ENCODE measurements around the gene MCM7.

DNA sequence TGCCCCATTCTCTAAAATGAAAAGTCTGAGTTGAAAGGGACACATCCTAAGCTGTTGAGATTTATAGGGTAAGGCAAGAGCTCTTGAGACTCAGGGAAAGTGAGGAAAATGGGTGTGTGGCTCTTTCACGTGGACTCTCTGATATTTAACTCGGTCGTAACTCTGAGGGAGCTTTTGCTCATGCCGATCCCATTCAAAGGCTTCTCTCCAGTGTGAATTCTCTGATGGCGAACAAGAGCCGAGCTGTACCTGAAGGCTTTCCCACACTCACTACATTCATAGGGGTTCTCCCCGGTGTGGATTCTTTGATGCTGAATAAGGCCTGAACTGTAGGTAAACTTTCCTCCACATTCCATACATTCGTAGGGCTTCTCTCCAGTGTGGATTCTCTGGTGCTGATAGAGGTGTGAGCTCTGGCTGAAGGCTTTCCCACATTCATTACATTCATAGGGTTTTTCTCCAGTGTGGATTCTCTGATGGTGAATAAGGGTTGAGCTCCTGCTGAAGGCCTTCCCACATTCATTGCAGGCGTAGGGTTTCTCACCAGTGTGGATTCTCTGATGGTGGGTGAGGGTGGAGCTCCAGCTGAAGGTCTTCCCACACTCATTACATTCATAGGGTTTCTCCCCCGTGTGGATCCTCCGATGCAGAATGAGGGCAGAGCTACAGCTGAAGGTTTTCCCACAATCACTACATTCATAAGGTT, 30.0 kb downstream of the MCM7 start:
- TF ChIP-seq EP300 (IDR thresholded peaks at IDR 0.05): no peak
- TF ChIP-seq, protein P1, sequence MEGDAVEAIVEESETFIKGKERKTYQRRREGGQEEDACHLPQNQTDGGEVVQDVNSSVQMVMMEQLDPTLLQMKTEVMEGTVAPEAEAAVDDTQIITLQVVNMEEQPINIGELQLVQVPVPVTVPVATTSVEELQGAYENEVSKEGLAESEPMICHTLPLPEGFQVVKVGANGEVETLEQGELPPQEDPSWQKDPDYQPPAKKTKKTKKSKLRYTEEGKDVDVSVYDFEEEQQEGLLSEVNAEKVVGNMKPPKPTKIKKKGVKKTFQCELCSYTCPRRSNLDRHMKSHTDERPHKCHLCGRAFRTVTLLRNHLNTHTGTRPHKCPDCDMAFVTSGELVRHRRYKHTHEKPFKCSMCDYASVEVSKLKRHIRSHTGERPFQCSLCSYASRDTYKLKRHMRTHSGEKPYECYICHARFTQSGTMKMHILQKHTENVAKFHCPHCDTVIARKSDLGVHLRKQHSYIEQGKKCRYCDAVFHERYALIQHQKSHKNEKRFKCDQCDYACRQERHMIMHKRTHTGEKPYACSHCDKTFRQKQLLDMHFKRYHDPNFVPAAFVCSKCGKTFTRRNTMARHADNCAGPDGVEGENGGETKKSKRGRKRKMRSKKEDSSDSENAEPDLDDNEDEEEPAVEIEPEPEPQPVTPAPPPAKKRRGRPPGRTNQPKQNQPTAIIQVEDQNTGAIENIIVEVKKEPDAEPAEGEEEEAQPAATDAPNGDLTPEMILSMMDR (IDR thresholded peaks at IDR 0.05): no peak

Data from sigmoid colon (tissue), 4 donors.